K562 (cell line): ENCODE measurements around the gene MEAF6. TPM values are rescaled to one million over a fixed set of nuclear protein-coding genes. Genes with fewer than 3 reads are reported as not detected.

ENCODE experiments used
- HDAC1 ChIP-seq, 2 experiments: fragments of 450-650 bp; IDR thresholded peaks; 2 replicates each; pipeline ENCODE4 v1.6.1; 2016 to 2017; ENCODE audit warnings: inconsistent platforms in 1 of 2, mild to moderate bottlenecking in 1 of 2, moderate library complexity in 1 of 2
- HSF4 ChIP-seq: fragments of 250-450 bp; sonication (Bioruptor Pico); IDR thresholded peaks from 2 replicates; pipeline ENCODE4 v2.1.2; 2022; ENCODE audit warnings: mild to moderate bottlenecking, moderate library complexity, borderline replicate concordance
- PHTF2 ChIP-seq: fragments of 250-450 bp; sonication (Bioruptor Pico); IDR thresholded peaks from 2 replicates; pipeline ENCODE4 v1.5.0; 2021; ENCODE audit warnings: mild to moderate bottlenecking
- POLR2B ChIP-seq: fragments of 450-650 bp; IDR thresholded peaks from 2 replicates; pipeline ENCODE4 v1.6.1; 2018; ENCODE audit warnings: low read depth; ENCODE audit not compliant: partially characterized antibody
- RBM14 ChIP-seq: fragments of 200-400 bp; formaldehyde crosslinking; IDR thresholded peaks from 2 replicates; pipeline ENCODE4 v1.6.1; 2018; ENCODE audit warnings: low read depth, mild to moderate bottlenecking, low read length, moderate library complexity, borderline replicate concordance; ENCODE audit not compliant: insufficient read depth
- RBM15 ChIP-seq: fragments of 200-400 bp; formaldehyde crosslinking; IDR thresholded peaks from 2 replicates; pipeline ENCODE4 v1.6.1; 2018; ENCODE audit warnings: mild to moderate bottlenecking, low read length, moderate library complexity; ENCODE audit not compliant: insufficient read depth
- RCOR1 ChIP-seq, 2 experiments: IDR thresholded peaks; 2 replicates each; pipeline ENCODE4 v1.6.1; 2012; ENCODE audit warnings: low read depth in 2 of 2, low read length in 2 of 2, borderline replicate concordance in 1 of 2, improper control_type of control experiment in 1 of 2
- polyA plus RNA-seq, 8 experiments: library from polyadenylated mRNA; depleted of rRNA in 4 of 8; stranded (reverse) in 5 of 8; unstranded in 3 of 8; fragments of >200 nt; fragmentation: Nextera tagmentation in 2 of 8; fragmentation: Illumina TruSeq in 1 of 8; extraction: Ambion mirVana in 2 of 8; extraction: Trizol in 1 of 8; gene quantifications; 2 replicates each; pipeline versions ENCODE4 v1.2.1 to v1.2.3, GENCODE V29; 2011 to 2014; ENCODE audit warnings: inconsistent platforms in 1 of 8, missing spikeins in 1 of 8
- total RNA-seq, 7 experiments: library from RNA; depleted of rRNA in 6 of 7; stranded (reverse); fragments of >200 nt in 6 of 7; fragmentation: Illumina TruSeq in 2 of 7; extraction: Trizol in 2 of 7; gene quantifications; 2 replicates each; pipeline versions ENCODE4 v1.2.1 to v1.2.3, GENCODE V29; 2011 to 2021; ENCODE audit warnings: low replicate concordance in 1 of 7
- TF ChIP-seq, protein P1 (sequence below), 2 experiments: fragments of 450-650 bp; IDR thresholded peaks; 2 replicates each; pipeline ENCODE4 v1.6.1; 2016; ENCODE audit warnings: mild to moderate bottlenecking in 2 of 2, borderline replicate concordance in 1 of 2, low read depth in 1 of 2, moderate library complexity in 1 of 2
- TF ChIP-seq, protein P2 (sequence below): fragments of 450-650 bp; IDR thresholded peaks from 2 replicates; pipeline ENCODE4 v1.6.1; 2016; ENCODE audit warnings: low read depth, mild to moderate bottlenecking, moderate library complexity
- TF ChIP-seq, protein P3 (sequence below): fragments of 250-450 bp; sonication (Bioruptor Pico); IDR thresholded peaks from 2 replicates; pipeline ENCODE4 v1.4.0; 2020
- TF ChIP-seq, protein P4 (sequence below): fragments of 250-450 bp; sonication (Bioruptor Pico); IDR thresholded peaks from 2 replicates; pipeline ENCODE4 v1.4.0; 2020; ENCODE audit warnings: borderline replicate concordance

The MEAF6 gene
- total and polyA plus RNA-seq, 9 of the 15 experiments (the other 6 are each of a cell fraction or from before 2014, with no cell fraction given): 55.0 to 151 (median 92.3) TPM

DNA sequence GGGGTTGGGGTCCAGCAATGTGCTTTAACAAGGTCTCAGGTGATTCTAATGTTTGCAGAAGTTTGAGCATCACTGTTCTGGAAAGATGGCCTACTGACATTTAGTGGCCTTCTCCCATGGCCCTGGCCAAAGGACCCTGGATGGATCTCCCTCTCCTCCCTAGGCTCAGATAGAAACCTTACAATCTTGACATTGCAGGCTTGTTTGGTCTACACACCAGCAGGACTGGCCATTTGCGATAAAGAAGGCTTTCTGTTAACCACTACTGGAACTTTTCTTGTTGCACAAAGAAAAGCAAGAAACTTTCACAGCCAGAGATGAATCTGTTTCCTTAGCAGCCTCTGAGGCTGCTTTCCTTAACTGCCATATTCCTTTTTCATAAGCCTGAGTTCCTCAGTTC is 48.4 kb upstream of the MEAF6 start (continued):
- TF ChIP-seq, protein P1, sequence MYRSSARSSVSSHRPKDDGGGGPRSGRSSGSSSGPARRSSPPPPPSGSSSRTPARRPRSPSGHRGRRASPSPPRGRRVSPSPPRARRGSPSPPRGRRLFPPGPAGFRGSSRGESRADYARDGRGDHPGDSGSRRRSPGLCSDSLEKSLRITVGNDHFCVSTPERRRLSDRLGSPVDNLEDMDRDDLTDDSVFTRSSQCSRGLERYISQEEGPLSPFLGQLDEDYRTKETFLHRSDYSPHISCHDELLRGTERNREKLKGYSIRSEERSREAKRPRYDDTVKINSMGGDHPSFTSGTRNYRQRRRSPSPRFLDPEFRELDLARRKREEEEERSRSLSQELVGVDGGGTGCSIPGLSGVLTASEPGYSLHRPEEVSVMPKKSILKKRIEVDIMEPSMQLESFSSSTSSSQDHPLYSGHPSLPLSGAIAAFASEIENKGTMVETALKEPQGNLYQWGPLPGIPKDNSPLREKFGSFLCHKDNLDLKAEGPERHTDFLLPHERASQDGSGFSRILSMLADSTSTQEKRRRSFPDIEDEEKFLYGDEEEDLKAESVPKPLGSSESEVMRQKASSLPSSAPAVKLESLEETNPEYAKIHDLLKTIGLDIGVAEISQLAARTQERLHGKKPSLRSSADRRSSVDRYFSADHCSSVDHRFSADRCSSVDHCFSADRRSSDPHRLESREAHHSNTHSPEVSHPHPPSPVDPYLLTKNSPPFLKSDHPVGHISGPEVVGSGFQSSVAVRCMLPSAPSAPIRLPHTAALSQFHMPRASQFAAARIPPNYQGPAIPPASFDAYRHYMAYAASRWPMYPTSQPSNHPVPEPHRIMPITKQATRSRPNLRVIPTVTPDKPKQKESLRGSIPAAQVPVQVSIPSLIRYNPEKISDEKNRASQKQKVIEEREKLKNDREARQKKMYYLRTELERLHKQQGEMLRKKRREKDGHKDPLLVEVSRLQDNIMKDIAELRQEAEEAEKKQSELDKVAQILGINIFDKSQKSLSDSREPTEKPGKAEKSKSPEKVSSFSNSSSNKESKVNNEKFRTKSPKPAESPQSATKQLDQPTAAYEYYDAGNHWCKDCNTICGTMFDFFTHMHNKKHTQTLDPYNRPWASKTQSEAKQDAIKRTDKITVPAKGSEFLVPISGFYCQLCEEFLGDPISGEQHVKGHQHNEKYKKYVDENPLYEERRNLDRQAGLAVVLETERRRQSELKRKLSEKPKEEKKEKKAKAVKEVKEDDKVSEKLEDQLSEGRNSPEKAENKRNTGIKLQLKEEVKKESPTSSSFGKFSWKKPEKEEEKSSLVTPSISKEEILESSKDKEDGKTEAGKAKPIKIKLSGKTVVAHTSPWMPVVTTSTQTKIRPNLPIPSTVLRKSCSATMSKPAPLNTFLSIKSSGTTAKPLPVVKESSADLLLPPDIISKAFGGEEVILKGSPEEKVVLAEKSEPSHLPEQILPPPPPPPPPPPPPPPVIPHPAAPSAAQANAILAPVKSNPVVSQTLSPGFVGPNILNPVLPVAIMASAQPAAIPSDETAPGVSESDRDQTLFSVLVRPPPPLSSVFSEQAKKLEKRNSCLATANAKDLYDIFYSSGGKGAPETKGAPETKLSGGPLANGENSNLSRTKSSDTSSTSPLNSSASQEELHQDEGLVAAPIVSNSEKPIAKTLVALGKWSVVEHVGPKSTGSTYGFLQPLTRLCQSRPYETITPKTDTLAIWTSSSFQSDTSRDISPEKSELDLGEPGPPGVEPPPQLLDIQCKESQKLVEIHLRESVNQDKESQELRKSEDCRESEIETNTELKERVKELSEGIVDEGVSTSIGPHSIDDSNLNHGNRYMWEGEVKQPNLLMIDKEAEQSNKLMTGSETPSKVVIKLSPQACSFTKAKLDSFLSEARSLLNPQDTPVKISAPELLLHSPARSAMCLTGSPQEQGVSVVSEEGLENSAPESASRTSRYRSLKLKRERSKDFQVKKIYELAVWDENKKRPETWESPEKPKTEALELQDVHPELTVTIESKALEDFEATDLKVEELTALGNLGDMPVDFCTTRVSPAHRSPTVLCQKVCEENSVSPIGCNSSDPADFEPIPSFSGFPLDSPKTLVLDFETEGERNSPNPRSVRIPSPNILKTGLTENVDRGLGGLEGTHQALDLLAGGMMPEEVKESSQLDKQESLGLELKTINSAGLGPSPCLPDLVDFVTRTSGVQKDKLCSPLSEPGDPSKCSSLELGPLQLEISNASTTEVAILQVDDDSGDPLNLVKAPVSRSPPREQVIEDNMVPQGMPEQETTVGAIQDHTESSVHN (IDR thresholded peaks at IDR 0.05; ENCODE audit: borderline replicate concordance in 1 of 2, low read depth in 1 of 2): no peak
- TF ChIP-seq, protein P2, sequence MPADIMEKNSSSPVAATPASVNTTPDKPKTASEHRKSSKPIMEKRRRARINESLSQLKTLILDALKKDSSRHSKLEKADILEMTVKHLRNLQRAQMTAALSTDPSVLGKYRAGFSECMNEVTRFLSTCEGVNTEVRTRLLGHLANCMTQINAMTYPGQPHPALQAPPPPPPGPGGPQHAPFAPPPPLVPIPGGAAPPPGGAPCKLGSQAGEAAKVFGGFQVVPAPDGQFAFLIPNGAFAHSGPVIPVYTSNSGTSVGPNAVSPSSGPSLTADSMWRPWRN: no peak
- TF ChIP-seq RCOR1 (IDR thresholded peaks at IDR 0.05; ENCODE audit: borderline replicate concordance in 1 of 2, low read depth in 2 of 2, low read length in 2 of 2) (peak in 1 of 2 experiments; percentile 47; a peak in 1 of 4 replicates), HDAC1 (IDR thresholded peaks at IDR 0.05) (peak in 1 of 2 experiments; percentile 29; a peak in 1 of 4 replicates), PHTF2 (no peak), POLR2B (no peak), RBM14 (no peak), HSF4 (CRISPR knock-in tag) (no peak), RBM15 (no peak)
- TF ChIP-seq, protein P3, sequence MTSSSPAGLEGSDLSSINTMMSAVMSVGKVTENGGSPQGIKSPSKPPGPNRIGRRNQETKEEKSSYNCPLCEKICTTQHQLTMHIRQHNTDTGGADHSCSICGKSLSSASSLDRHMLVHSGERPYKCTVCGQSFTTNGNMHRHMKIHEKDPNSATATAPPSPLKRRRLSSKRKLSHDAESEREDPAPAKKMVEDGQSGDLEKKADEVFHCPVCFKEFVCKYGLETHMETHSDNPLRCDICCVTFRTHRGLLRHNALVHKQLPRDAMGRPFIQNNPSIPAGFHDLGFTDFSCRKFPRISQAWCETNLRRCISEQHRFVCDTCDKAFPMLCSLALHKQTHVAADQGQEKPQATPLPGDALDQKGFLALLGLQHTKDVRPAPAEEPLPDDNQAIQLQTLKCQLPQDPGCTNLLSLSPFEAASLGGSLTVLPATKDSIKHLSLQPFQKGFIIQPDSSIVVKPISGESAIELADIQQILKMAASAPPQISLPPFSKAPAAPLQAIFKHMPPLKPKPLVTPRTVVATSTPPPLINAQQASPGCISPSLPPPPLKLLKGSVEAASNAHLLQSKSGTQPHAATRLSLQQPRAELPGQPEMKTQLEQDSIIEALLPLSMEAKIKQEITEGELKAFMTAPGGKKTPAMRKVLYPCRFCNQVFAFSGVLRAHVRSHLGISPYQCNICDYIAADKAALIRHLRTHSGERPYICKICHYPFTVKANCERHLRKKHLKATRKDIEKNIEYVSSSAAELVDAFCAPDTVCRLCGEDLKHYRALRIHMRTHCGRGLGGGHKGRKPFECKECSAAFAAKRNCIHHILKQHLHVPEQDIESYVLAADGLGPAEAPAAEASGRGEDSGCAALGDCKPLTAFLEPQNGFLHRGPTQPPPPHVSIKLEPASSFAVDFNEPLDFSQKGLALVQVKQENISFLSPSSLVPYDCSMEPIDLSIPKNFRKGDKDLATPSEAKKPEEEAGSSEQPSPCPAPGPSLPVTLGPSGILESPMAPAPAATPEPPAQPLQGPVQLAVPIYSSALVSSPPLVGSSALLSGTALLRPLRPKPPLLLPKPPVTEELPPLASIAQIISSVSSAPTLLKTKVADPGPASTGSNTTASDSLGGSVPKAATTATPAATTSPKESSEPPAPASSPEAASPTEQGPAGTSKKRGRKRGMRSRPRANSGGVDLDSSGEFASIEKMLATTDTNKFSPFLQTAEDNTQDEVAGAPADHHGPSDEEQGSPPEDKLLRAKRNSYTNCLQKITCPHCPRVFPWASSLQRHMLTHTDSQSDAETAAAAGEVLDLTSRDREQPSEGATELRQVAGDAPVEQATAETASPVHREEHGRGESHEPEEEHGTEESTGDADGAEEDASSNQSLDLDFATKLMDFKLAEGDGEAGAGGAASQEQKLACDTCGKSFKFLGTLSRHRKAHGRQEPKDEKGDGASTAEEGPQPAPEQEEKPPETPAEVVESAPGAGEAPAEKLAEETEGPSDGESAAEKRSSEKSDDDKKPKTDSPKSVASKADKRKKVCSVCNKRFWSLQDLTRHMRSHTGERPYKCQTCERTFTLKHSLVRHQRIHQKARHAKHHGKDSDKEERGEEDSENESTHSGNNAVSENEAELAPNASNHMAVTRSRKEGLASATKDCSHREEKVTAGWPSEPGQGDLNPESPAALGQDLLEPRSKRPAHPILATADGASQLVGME (CRISPR knock-in tag): no peak
- TF ChIP-seq, protein P4, sequence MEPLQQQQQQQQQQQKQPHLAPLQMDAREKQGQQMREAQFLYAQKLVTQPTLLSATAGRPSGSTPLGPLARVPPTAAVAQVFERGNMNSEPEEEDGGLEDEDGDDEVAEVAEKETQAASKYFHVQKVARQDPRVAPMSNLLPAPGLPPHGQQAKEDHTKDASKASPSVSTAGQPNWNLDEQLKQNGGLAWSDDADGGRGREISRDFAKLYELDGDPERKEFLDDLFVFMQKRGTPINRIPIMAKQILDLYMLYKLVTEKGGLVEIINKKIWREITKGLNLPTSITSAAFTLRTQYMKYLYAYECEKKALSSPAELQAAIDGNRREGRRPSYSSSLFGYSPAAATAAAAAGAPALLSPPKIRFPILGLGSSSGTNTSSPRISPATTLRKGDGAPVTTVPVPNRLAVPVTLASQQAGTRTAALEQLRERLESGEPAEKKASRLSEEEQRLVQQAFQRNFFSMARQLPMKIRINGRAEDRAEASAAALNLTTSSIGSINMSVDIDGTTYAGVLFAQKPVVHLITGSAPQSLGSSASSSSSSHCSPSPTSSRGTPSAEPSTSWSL: no peak
